Astrocyte (in vitro differentiated cells and primary cell): ENCODE results near the gene ANKRD18B.
"Not testable (repeated sequence)": the region's sequence is repeated elsewhere in the genome, so short reads cannot be mapped to it uniquely, and the experiment has no call there.

Experiments
- EZH2 ChIP-seq: IDR thresholded peaks from 2 replicates; pipeline ENCODE4 v1.6.1; 2012; ENCODE audit warnings: mild to moderate bottlenecking, low read length, inconsistent platforms; ENCODE audit not compliant: insufficient read depth
- TF ChIP-seq, protein P1 (sequence below): IDR thresholded peaks from 2 replicates; pipeline ENCODE4 v1.5.1; 2011; ENCODE audit warnings: low read depth, mild to moderate bottlenecking, inconsistent platforms, low read length, moderate library complexity; ENCODE audit not compliant: insufficient read depth

DNA sequence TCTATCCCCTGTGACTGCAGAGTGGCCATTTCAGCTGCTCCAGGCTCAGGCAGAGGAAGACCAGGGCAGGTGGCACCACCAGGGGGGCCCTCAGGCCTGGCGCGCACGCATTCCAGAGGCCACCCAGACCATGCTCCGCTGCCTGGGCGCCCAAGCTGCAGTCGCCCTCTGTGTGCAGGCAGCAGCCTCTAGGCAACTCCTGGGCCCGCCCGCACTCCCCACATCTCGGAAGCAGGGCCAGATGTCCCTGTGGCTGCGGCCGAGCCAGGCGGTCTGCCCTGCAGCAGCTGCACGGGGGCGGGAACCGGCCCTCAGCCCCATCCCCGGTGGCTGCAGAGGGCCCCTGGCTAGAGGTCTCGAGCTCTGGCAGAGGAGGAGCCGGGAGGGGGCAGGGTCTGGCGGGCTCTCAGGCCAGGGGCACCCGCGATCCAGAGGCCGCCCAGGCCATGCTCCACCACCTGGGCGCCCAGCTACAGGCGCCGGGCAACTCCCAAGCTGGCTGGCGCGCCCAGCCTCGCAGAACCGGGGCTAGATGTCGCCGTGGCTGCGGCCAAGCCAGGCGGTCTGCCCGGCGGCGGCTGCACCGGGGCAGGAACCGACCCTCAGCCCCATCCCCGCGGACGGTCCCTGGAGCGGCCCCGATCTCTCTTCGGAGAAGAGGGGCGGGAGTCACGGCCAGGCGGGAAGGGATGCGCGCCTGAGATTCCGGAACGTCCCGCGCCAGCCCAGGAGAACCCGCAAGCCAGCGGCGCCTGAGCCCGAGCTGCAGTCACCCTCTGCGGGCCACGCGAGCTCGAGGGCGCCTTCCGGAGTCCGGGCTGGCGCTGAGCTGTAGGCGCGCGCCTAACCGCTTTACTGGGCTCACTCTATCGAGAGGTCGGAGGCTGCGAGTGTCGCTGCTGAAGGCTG lies at the start of gene ANKRD18B:
- TF ChIP-seq, protein P1, sequence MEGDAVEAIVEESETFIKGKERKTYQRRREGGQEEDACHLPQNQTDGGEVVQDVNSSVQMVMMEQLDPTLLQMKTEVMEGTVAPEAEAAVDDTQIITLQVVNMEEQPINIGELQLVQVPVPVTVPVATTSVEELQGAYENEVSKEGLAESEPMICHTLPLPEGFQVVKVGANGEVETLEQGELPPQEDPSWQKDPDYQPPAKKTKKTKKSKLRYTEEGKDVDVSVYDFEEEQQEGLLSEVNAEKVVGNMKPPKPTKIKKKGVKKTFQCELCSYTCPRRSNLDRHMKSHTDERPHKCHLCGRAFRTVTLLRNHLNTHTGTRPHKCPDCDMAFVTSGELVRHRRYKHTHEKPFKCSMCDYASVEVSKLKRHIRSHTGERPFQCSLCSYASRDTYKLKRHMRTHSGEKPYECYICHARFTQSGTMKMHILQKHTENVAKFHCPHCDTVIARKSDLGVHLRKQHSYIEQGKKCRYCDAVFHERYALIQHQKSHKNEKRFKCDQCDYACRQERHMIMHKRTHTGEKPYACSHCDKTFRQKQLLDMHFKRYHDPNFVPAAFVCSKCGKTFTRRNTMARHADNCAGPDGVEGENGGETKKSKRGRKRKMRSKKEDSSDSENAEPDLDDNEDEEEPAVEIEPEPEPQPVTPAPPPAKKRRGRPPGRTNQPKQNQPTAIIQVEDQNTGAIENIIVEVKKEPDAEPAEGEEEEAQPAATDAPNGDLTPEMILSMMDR: not testable (repeated sequence)
- TF ChIP-seq EZH2: not testable (repeated sequence)
